Sigmoid colon (tissue), 4 donors: ENCODE measurements around the gene APOH.

ENCODE experiments used
- EP300 ChIP-seq, 4 donors: sonication (generic); formaldehyde crosslinking; IDR thresholded peaks; one replicate each; pipeline ENCODE4 v1.6.1; 2017; ENCODE audit warnings: antibody characterized with exemption in 4 of 4
- POLR2A ChIP-seq, 2 donors: fragments of 450-650 bp; IDR thresholded peaks; one replicate each; pipeline ENCODE4 v1.6.1; 2016; ENCODE audit warnings: antibody characterized with exemption in 2 of 2, mild to moderate bottlenecking in 2 of 2, moderate library complexity in 2 of 2
- POLR2AphosphoS5 ChIP-seq, 4 donors: sonication (generic); formaldehyde crosslinking; IDR thresholded peaks; one replicate each; pipeline ENCODE4 v1.6.1; 2017; ENCODE audit warnings: antibody characterized with exemption in 4 of 4
- TF ChIP-seq, protein P1 (sequence below), 4 experiments: fragments of 450-650 bp in 3 of 4; fragments of 200-600 bp in 1 of 4; IDR thresholded peaks; one replicate each; pipeline ENCODE4 v1.5.1; 2016 to 2019; ENCODE audit warnings: antibody characterized with exemption in 4 of 4, mild to moderate bottlenecking in 3 of 4, moderate library complexity in 2 of 4

DNA sequence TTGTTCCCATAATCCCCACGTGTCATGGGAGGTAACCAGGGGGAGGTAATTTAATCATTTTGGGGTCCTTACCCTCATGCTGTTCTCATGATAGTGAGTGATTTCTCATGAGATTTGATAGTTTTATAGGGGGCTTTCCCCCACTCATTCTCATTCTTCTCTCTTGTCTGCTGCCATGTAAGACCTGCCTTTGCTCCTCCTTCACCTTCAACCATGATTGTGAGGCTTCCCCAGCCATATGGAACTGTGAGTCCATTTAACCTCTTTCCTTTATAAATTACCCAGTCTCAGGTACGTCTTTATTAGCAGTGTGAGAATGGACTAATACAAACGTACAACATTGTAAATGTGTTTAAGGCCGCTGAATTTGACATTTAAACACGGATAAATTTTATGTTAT is 35.5 kb upstream of the APOH start:
- TF ChIP-seq, protein P1, sequence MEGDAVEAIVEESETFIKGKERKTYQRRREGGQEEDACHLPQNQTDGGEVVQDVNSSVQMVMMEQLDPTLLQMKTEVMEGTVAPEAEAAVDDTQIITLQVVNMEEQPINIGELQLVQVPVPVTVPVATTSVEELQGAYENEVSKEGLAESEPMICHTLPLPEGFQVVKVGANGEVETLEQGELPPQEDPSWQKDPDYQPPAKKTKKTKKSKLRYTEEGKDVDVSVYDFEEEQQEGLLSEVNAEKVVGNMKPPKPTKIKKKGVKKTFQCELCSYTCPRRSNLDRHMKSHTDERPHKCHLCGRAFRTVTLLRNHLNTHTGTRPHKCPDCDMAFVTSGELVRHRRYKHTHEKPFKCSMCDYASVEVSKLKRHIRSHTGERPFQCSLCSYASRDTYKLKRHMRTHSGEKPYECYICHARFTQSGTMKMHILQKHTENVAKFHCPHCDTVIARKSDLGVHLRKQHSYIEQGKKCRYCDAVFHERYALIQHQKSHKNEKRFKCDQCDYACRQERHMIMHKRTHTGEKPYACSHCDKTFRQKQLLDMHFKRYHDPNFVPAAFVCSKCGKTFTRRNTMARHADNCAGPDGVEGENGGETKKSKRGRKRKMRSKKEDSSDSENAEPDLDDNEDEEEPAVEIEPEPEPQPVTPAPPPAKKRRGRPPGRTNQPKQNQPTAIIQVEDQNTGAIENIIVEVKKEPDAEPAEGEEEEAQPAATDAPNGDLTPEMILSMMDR (IDR thresholded peaks at IDR 0.05) = no peak
- TF ChIP-seq POLR2AphosphoS5 (IDR thresholded peaks at IDR 0.05) (no peak), POLR2A (IDR thresholded peaks at IDR 0.05) (no peak), EP300 (IDR thresholded peaks at IDR 0.05) (no peak)
